Measurements from ENCODE around the gene CCL22.
A peak's percentile ranks its signal among the peaks of the same experiment; 100 is the strongest.
"Not testable (repeated sequence)": the region's sequence is repeated elsewhere in the genome, so short reads cannot be mapped to it uniquely, and the experiment has no call there.

Gene CCL22

GRCh38 chr16:57374067-57374534 lies 15.5 kb downstream of the CCL22 start:
- DNase-seq (ENCODE audit: low read depth in 2 of 3, low spot score in 1 of 3), result no peak

GRCh38 chr16:57374925-57375465 lies 16.4 kb downstream of the CCL22 start:
- DNase-seq (ENCODE audit: low read depth in 2 of 3, low spot score in 1 of 3), result not testable (repeated sequence)

GRCh38 chr16:57376313-57376818 lies 17.8 kb downstream of the CCL22 start:
- DNase-seq (ENCODE audit: low read depth in 2 of 3, low spot score in 1 of 3), result no peak

GRCh38 chr16:57377080-57377841 lies 18.7 kb downstream of the CCL22 start:
- DNase-seq (ENCODE audit: low read depth in 2 of 3, low spot score in 1 of 3), result peak; percentile 10 to 15 (median 12)

- no peak for DNase-seq (ENCODE audit: low read depth in 2 of 3, low spot score in 1 of 3)
These were observed 21.0 kb downstream of the CCL22 start for GRCh38 chr16:57379579-57379978.

GRCh38 chr16:57380671-57381462 lies 22.3 kb downstream of the CCL22 start:
- DNase-seq (ENCODE audit: low read depth in 2 of 3, low spot score in 1 of 3), result no peak

- DNase-seq (ENCODE audit: low read depth in 2 of 3, low spot score in 1 of 3), result no peak
These were observed 23.4 kb downstream of the CCL22 start for GRCh38 chr16:57381791-57382534.

GRCh38 chr16:57382535-57383275 lies 24.1 kb downstream of the CCL22 start:
- no peak for DNase-seq (ENCODE audit: low read depth in 2 of 3, low spot score in 1 of 3)

GRCh38 chr16:57383276-57384247 lies 25.0 kb downstream of the CCL22 start:
- DNase-seq (ENCODE audit: low read depth in 2 of 3, low spot score in 1 of 3), result no peak

GRCh38 chr16:57384248-57385070 lies 25.9 kb downstream of the CCL22 start:
- no peak for DNase-seq (ENCODE audit: low read depth in 2 of 3, low spot score in 1 of 3)

- no peak for DNase-seq (ENCODE audit: low read depth in 2 of 3, low spot score in 1 of 3)
These were observed 26.5 kb downstream of the CCL22 start for GRCh38 chr16:57385083-57385482.

GRCh38 chr16:57386381-57386951 lies 27.9 kb downstream of the CCL22 start:
- no peak for DNase-seq (ENCODE audit: low read depth in 2 of 3, low spot score in 1 of 3)

- no peak for DNase-seq (ENCODE audit: low read depth in 2 of 3, low spot score in 1 of 3)
These were observed 29.2 kb downstream of the CCL22 start for GRCh38 chr16:57387598-57388354.

- DNase-seq (ENCODE audit: low read depth in 2 of 3, low spot score in 1 of 3), result no peak
These were observed 29.9 kb downstream of the CCL22 start for GRCh38 chr16:57388359-57389086.

- DNase-seq (ENCODE audit: low read depth in 2 of 3, low spot score in 1 of 3), result no peak
These were observed 30.5 kb downstream of the CCL22 start for GRCh38 chr16:57389087-57389468.

GRCh38 chr16:57390636-57391295 lies 32.2 kb downstream of the CCL22 start:
- DNase-seq (ENCODE audit: low read depth in 2 of 3, low spot score in 1 of 3), result no peak

Measured in stimulated activated CD4-positive, alpha-beta T cell treated with anti-CD3 and anti-CD28 coated beads, Interleukin-12 subunit alpha, Interleukin-12 subunit beta, amount 100 ng/mL, for 48 hours (primary cell).